ENCODE data around the gene CASP1. TPM values are rescaled to one million over a fixed set of nuclear protein-coding genes. Genes with fewer than 3 reads are reported as not detected.
"Not testable (repeated sequence)": the region's sequence is repeated elsewhere in the genome, so short reads cannot be mapped to it uniquely, and the experiment has no call there.

CASP1 gene
- total RNA-seq, 4 donors from 2014 or later: 1.1 to 7.8 (median 3.5) TPM

DNA sequence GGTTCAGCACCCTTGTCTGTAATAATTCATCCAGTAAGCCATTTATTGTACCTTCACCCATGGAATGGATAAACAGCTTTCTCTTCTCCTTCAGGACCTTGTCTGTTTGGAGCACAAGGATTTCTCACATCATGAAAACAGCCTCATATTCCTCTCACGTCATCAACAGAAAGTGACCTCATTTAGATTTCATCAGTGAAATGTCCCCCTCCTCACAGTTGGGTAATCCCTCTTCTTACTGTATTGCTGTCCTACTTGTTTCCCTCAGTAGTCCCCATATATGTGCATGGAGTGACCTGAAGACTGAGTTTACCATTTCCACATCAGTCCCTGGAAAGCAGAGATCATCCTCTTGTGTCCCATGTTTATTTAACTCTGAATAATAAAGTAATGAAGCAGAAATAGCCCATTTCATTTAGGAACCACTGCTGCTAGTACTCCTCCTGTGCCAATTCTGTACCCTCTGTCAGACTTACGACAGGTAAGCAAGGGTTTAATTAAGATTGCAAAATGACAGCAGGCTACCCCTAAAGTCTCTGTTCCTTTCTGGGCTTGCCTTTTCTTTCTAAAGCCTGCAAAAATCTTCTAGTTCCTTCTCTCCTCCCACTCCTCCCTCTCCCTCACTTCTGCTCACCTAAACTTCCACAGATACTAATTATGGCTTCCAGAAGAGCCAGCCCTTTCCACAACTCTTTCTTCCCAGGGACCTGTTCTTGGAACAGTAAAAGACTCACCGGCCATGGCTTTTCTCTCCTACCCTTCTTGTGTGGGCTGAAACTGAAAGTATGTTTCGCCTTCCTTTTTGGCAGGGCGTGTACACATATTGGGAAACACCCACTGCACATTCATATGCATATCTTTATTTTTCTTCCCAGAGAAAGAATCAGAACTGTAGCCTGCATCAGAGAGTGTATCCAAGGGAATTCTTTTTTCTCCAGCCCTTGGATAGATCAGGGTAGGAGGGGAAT, 9.9 kb upstream of the CASP1 start, which contains the start of gene CARD16:
TSS of gene CARD16 (minus strand) at position 779 of the 968 bp plus-strand sequence. CDS start at position 741, 38 bp downstream.
- H3K27me3 ChIP-seq; H3K9me3 ChIP-seq; in situ Hi-C loops (cut with MboI; ENCODE audit: low sequenced_read_pairs in 4 of 4); intact Hi-C loops (cut with DNase I; ENCODE audit: low total_unique reads); H3K4me1 ChIP-seq; H3K36me3 ChIP-seq; DNase-seq: not testable (repeated sequence)
- peak in 1 of 2 donors; percentile 53 for ATAC-seq
- peak in 1 of 2 donors; percentile 16 for TF ChIP-seq POLR2A (IDR thresholded peaks at IDR 0.05)
- peak within 1 kb of the TSS; percentile 27 to 42 (median 37) for H3K4me3 ChIP-seq
- H3K27ac ChIP-seq: peak within 1 kb of the TSS; percentile 26 to 68 (median 48)

DNA sequence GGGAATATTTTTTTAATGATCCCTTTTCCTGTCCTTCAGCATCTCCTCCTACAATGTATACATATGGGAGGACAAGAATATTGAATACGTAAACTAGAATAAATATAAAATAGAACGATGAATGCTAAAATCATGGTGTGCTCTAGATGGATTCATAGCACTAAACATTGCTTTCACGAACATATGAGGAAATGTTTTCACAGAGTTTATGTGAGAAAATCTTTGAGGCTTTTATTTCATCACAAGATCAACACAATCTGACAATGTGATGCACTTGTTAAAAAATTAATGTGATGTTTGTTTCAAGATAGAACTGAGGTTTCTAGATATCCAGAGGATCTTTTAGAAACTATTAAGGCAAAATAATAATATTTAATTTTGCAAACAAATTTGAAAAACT, 7.2 kb upstream of the CASP1 start:
- no peak overlapping the region for H3K27ac ChIP-seq
- intact Hi-C loops (cut with DNase I; ENCODE audit: low total_unique reads) (no loop called here), in situ Hi-C loops (cut with MboI; ENCODE audit: low sequenced_read_pairs in 4 of 4) (no loop called here)
- no peak for DNase-seq
- TF ChIP-seq CTCF (IDR thresholded peaks at IDR 0.05 in 4 of 5, conservative IDR thresholded peaks at IDR 0.05 in 1 of 5) (no peak), POLR2A (IDR thresholded peaks at IDR 0.05) (no peak)
- no peak for ATAC-seq
- H3K4me1 ChIP-seq: no peaks in the 10 kb centered on the region
- H3K36me3 ChIP-seq: no peaks in the 10 kb centered on the region
- H3K4me3 ChIP-seq: no peak overlapping the region
- no peaks in the 10 kb centered on the region for H3K27me3 ChIP-seq
- no peaks in the 10 kb centered on the region for H3K9me3 ChIP-seq

DNA sequence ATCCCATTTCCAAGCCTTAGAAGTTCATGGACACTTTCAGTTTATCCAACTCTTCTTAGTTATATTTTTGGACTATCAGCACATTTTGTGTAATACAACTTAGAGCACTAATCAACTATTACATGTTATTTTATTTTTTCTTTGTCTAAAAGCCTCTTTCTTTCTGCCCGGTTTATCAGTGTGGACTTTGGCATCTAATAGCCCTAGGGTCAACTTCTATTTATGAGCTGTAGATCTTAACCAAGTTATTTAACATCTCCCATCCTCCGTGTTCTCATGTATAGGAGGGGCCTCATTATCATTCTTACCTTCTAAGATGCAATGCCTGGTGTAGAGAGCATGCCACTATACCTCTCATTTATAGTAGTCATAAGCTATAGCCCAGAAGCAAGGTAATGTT, 5.8 kb upstream of the CASP1 start:
- no peak overlapping the region for H3K27ac ChIP-seq
- no peaks in the 10 kb centered on the region for H3K27me3 ChIP-seq
- no peak for DNase-seq
- TF ChIP-seq POLR2A (IDR thresholded peaks at IDR 0.05): no peak
- no peaks in the 10 kb centered on the region for H3K9me3 ChIP-seq
- in situ Hi-C loops (cut with MboI; ENCODE audit: low sequenced_read_pairs in 4 of 4): no loop called here
- no peak overlapping the region for H3K4me3 ChIP-seq
- no peaks in the 10 kb centered on the region for H3K36me3 ChIP-seq
- ATAC-seq: no peak
- no peaks in the 10 kb centered on the region for H3K4me1 ChIP-seq
- intact Hi-C loops (cut with DNase I; ENCODE audit: low total_unique reads): no loop called here

DNA sequence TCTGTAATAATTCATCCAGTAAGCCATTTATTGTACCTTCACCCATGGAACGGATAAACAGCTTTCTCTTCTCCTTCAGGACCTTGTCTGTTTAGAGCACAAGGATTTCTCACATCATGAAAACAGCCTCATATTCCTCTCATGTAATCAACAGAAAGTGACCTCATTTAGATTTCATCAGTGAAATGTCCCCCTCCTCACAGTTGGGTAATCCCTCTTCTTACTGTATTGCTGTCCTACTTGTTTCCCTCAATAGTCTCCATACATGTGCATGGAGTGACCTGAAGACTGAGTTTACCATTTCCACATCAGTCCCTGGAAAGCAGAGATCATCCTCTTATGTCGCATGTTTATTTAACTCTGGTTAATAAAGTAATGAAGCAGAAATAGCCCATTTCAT, 556 bp downstream of the CASP1 start:
- H3K4me1 ChIP-seq; intact Hi-C loops (cut with DNase I; ENCODE audit: low total_unique reads): not testable (repeated sequence)
- peak in 1 of 2 donors; percentile 26 for ATAC-seq

GRCh38 chr11:105033781-105034180, 1.2 kb downstream of the CASP1 start:
- peak overlapping the region in 1 of 4 donors; percentile 57 for H3K27ac ChIP-seq

More for the DNA sequence above, 556 bp downstream of the CASP1 start:
- Histone ChIP-seq H3K27ac (peak overlapping the region; percentile 56 to 66 (median 60)), H3K4me3 (peak overlapping the region; percentile 30 to 49 (median 46))
- DNase-seq; H3K36me3 ChIP-seq; in situ Hi-C loops (cut with MboI; ENCODE audit: low sequenced_read_pairs in 4 of 4); H3K27me3 ChIP-seq; H3K9me3 ChIP-seq: not testable (repeated sequence)

More at GRCh38 chr11:105033781-105034180, 1.2 kb downstream of the CASP1 start:
- H3K4me3 ChIP-seq: peak overlapping the region; percentile 29 to 49 (median 36)
- no peak for TF ChIP-seq CTCF (IDR thresholded peaks at IDR 0.05 in 4 of 5, conservative IDR thresholded peaks at IDR 0.05 in 1 of 5)
- intact Hi-C loops (cut with DNase I; ENCODE audit: low total_unique reads) (no loop called here), in situ Hi-C loops (cut with MboI; ENCODE audit: low sequenced_read_pairs in 4 of 4) (no loop called here)
- no peaks in the 10 kb centered on the region for H3K36me3 ChIP-seq
- no peaks in the 10 kb centered on the region for H3K9me3 ChIP-seq
- no peak for DNase-seq
- no peak for ATAC-seq
- H3K27me3 ChIP-seq: no peaks in the 10 kb centered on the region
- peaks cover 0 to 7% of the 10 kb centered on the region in 2 donors for H3K4me1 ChIP-seq
